ENCODE measurements around the gene UTP25.

GRCh38 chr1:209791920-209792319 lies 35.9 kb upstream of the UTP25 start:
- TF ChIP-seq, protein P1, sequence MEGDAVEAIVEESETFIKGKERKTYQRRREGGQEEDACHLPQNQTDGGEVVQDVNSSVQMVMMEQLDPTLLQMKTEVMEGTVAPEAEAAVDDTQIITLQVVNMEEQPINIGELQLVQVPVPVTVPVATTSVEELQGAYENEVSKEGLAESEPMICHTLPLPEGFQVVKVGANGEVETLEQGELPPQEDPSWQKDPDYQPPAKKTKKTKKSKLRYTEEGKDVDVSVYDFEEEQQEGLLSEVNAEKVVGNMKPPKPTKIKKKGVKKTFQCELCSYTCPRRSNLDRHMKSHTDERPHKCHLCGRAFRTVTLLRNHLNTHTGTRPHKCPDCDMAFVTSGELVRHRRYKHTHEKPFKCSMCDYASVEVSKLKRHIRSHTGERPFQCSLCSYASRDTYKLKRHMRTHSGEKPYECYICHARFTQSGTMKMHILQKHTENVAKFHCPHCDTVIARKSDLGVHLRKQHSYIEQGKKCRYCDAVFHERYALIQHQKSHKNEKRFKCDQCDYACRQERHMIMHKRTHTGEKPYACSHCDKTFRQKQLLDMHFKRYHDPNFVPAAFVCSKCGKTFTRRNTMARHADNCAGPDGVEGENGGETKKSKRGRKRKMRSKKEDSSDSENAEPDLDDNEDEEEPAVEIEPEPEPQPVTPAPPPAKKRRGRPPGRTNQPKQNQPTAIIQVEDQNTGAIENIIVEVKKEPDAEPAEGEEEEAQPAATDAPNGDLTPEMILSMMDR (optimal IDR thresholded peaks at IDR 0.05 in 1 of 3, IDR thresholded peaks at IDR 0.05 in 1 of 3, conservative IDR thresholded peaks at IDR 0.05 in 1 of 3; ENCODE audit: extremely low read depth in 1 of 3, insufficient read depth in 2 of 3, low read length in 3 of 3), result no peak
- no peak for TF ChIP-seq EZH2 (IDR thresholded peaks at IDR 0.05; ENCODE audit: low read length)
